Measurements from ENCODE around the gene ZIC4.
A peak's percentile ranks its signal among the peaks of the same experiment; 100 is the strongest.

ZIC4 gene

DNA sequence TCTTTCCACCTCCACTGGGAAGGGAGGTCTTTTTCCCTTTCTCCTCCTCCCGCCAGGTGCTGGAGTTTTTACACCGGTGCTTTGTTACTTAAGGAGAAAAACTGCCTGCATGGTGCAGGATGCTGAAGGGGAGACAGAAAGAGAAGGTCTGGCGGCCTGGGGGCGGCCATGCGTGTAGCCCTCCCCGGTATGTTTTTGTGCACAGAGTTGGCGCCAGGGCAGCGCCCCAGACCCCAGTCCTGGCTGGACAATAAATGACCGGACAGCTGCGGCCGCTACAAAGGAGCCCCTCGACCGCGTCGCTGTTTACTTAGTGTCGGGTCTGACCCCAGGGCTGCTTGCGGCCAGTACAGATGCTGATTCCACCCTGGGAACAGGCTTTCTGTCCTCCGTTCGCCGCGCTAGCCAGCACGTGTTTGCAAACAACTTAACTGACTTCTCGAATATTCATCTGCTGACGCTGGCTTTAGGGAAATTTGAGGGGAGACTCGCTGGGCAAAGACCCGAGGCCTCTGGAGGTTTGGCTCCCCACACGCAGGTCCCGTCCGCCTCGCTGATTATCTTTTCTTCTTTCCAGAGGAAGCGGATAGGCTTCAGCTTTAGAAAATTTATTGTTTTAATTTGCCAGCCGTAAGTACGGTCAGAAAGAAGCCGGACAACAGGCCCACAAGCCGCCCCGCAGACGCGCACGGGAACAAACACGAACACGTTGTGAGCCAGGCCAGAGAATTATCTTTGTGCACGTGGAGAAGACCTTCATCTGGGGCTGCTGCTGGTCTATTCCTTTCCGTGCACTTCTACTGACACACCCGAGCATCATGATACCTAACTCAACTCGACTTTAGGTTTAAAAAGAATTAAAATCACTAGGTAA is 46.9 kb downstream of the ZIC4 start:
- no peak for DNase-seq
- intact Hi-C loops (cut with DNase I), result no loop called here

DNA sequence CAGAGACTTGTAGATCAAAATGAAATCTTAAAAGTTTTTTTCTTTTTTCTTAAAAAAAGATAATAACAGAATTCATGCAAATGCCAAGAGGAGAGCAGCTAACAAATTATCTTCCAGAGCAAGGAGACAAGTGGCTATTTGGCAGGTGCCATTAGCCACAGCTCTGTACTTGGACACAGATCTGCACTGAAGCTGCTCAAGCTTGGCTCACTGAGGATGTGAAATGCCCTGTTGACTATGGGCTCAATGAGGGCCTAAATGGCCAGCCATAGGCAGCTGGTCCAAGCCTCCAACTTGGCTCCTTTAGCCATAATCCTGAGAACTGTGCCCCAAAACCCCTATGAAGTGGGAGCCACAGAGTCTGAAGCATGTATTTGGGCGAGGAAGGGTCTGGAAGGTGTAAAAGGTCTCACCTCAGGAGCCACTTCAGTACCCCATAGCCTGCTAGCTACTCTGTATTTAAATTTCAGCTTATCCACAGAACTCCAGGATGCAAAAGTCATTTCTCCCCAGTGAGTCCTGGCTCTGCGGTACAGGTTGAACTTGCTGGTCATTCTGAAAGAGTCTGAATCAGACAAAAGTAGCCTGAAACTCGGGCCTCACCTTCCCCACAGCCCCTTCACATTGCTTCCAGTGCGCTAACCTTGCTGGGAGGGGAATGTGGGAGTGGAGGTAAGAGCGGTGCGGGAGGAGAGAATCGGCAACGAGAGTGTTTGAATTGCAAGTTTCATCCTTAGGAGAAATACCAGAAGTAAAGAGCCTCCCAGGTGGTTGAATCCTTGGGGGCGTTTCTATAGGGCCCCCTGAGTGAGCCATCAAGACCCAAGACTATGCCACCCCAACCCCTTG is 48.0 kb downstream of the ZIC4 start:
- no peak for DNase-seq
- intact Hi-C loops (cut with DNase I), result no loop called here

DNA sequence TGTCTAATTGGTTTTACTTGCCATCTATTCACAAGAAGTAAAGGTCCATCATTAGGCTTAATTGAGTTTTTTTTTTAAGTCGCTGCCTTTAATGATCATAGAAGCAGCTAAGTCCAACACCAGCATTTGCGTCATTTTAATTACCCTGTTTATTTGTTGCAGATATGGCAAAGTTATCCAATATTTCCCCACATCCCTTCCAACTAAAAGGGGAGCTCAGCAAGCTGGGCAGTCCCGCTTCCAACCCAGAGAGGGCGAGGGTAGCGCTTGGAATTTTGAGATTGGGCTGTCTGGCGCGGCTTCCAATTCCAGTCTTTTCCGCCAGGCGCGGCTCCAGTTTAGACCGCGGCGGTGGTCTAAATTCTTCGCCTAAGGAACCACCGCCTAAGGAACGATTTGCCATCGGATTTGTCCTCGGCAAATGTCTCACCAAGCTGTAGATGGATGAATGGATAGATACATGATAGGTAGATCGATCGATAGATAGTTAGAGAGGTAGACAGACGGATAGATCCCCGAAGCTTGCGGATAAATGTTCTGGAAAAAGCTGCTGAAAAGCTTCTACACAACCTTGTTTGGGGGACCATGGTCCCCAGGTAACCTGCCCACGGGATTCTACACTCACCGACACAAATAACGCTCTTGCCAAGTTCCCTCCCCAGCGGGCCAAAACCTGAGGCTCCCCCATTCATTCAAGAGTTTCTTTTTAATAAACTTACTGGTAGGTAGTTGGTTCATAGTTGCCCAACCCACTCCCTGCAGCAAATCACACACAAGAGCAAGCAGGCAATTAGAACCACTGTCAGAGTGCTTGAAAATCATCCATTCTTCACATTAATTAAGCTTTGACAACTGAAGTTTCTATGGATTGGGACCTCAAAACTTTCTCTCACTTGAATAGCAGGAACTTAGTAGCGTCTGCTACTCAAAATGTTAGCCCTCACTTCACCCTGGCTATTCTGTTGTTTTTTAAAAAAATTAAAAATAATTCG is 49.1 kb downstream of the ZIC4 start:
- intact Hi-C loops (cut with DNase I), result no loop called here
- no peak for DNase-seq

DNA sequence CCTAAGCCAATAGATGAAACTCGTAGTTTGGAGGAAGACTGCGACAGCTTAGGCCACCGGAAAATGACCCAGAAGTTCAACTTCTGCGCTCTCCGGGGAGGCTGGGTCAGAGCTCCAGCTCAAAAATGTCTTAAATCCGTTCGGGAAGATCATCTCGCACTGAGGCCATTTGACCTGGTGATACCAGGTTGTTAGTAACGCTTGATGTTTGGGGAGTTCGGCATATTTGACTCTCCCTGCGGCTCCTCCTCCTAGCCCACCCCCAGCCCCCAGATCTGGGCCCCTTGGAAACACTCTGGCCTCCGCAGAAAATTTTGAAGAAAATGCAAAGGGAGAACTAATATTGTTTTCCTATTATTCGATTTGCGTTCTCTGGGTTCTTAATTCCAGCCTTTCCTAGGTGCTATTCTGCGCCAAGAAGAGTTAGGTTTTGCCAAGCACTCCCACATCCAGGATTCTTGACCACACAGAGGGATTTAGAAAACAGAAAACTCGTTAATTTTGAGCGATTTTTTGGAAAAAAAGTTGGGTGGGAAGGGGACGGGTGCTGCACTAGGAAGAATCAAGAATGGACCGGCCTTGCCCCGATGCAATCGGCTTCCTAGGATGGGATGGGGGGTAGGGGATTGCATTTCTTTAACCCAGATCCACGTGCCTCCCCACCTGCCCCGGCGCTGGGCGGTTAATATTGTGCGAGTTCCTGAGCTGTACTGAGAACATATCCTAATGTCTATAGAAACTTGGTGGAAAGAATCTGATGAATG is 50.0 kb downstream of the ZIC4 start:
- intact Hi-C loops (cut with DNase I), result no loop called here
- no peak for DNase-seq

DNA sequence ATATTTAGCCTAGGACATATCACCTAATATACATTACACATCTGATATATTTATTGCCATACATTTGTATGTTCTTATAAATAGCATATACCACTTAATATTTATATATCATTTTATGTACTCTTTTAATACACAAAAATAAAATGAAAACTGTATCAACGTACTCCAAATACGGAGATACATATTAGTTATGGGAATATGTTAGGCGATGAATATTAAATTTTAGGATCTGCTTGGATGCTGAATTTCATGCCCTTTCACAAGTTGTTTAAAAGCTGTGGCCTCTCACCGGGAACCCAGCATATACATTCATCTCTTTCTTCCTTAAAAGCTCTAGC is 50.6 kb downstream of the ZIC4 start:
- DNase-seq, result no peak
- intact Hi-C loops (cut with DNase I), result no loop called here

DNA sequence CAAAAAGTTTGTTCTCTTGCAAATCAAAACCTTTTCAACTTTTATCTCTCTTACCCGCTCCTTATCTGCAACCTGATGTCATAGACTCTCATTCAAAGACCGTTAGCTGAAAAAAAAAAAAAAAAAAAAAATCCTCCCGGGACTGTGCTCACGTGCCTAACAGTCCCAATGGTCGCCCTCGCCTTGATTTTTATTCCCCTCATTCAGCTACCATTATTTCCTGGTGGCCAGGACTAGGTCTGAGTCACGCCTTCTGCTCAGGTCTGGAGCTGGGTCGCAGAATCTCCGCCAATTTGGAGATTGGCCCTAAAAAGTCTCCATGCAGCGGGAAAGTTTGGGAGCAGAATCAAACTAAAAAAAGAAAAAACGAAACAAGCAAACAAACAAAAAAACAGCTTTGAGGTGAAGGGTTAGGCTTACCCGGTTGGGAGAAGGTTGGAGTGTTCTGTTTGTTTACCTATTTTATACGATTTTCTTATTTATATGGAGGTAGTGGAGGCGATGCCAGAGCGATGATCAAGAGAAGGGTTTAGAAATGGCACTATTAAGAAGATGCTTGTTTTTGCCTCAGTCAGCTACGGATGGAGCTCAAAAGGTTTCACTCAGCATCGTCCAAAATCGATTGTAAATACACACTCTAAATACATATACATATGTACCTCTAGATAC is 51.1 kb downstream of the ZIC4 start:
- no peak for DNase-seq
- intact Hi-C loops (cut with DNase I), result no loop called here

DNA sequence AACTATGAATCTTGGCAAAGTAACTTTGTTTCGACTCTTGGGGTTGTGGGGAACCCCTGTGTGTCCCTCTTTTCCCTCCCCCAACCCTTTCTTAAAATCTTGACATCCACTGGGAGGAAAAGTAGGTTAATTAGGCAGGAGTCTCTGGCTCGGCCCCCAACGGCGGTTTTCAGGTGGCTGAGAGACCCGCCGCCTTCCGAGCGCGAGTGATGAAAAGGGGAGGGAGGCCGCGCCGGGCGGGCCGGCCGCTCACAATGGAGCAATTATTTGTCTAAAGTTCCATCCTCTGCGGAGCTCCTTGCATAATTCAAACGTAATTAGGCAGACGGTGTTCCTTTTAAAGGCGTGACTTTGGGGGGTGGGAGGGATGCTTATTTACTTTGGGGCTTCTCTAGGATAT is 51.7 kb downstream of the ZIC4 start:
- intact Hi-C loops (cut with DNase I), result no loop called here
- peak in 1 of 10 donors; percentile 80 for DNase-seq

DNA sequence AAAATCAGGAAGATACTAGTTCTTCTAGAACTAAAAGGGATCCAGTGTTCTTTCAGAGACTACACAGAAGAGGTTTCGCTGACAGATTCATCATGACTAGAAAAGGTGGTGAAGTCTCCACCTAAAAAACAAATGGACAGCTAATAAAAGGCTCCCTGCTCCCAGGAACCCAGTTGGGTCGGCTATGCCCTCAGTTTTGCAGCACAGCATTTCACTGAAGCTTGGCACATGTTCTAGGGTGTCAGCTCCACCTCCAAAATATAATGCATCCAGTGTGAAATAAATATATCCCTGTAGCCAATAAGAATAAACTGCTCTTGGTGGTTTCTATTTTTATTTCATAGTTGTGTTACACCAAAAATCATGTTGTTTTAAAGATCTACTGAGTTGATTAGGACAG is 55.0 kb downstream of the ZIC4 start:
- no peak for DNase-seq
- intact Hi-C loops (cut with DNase I), result no loop called here

DNA sequence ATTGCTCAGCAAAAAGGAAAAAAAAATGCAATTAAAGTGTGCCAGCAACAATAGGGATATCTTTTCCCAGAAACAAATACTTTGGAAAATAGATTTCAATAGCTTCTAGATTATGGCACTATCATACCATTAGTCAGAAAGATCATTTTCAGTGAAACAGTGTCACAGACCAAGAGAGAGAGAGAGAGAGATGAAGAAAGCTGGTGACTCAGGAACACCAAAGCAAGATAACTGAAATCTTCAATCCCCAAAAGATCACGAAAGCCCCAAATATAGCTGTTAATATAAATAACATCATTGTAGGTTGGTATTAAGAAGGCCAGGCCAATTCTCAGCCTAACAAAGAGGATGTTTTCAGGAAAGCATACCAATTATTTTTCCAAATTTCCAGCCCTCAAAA is 57.4 kb downstream of the ZIC4 start:
- intact Hi-C loops (cut with DNase I), result no loop called here
- DNase-seq, result no peak

DNA sequence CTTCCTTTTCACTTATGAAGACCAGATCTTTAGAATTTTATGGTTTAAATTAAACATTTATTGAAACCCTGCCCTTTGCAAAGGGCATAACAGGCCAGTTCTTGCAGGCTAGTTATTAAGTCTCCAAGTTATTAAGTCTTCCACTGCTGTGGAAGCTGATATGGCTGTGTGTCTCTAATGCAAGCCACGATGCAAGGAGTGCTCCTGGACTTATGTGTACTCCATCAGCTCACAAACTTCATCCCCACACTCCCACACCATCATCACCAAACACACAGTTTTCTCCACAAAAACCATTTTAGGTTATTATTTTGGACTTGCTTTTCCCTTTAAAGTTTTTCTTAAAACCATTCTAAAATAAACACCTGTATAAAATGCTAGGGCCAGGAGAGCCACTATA is 62.4 kb downstream of the ZIC4 start:
- DNase-seq, result no peak
- intact Hi-C loops (cut with DNase I), result no loop called here

DNA sequence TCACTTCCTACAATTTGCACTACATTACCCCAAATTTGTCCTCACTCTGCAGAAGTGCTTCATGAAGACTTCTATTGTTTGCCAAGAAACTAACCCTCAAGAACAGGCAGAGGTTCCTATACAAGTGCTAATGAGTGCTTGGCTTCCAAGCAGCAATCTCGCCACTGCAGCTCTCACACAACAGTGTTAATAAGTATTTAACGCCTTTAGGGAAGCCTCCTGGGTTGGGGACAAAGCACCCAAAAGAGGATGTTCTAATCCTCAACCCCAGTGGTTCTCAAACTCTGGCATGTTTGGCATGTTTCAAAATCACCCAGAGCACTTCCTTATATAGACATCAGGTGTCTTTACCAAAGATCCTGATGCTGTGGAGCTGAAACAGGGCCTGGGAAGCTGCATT is 64.6 kb downstream of the ZIC4 start:
- DNase-seq, result no peak
- intact Hi-C loops (cut with DNase I), result no loop called here

DNA sequence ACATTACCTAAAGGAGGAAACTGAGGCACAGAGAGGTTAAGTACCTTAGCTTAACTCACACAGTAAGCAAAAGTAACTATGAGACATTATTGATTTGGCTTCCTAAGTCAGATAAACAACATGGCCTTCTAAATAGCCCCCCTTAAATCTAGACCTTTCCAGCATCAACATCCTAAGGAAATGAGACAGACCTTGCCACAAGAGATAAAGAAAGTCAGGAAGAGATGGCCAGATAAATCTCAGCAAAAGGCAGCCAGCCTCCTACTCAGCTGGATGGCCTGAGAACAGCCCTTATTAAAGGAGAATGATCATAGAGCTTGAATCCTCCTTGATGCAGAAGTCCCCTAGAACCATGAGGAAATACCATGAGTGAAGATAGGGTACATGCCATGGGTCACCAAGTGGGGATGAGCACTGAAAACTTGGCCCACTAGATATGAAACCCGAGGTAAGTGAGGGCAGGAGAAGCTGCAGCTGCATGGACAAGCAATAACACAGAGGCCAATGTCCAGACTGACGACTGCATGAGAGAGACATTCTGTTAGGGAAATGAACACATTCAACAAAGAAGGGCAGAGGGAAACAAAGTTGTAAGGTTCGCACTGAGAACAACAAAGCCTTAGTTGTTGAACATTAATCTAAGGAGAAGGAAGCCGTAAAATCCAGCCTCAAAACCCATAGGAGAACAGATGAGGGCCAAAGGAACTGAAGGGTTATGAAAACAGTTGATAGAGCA is 69.6 kb downstream of the ZIC4 start:
- intact Hi-C loops (cut with DNase I), result no loop called here
- DNase-seq, result no peak

Data from posterior cingulate gyrus (tissue), 11 donors.